Nephron progenitor cell (in vitro differentiated cells): Measurements from ENCODE around the gene IWS1.
A peak's percentile ranks its signal among the peaks of the same experiment; 100 is the strongest.

Source experiments
- DNase-seq: peaks from one replicate; pipeline ENCODE4 v3.0.0; 2021
- H3K27ac Mint-ChIP-seq: 2 replicates; pipeline ENCODE4 v1.8.0; 2021; ENCODE audit warnings: mild to moderate bottlenecking, moderate library complexity, mixed read lengths
- H3K27me3 Mint-ChIP-seq: 2 replicates; pipeline ENCODE4 v1.8.0; 2021; ENCODE audit warnings: mild to moderate bottlenecking, low read depth, mixed read lengths; ENCODE audit not compliant: poor library complexity
- H3K36me3 Mint-ChIP-seq: 2 replicates; pipeline ENCODE4 v1.8.0; 2021; ENCODE audit warnings: low read depth, mixed read lengths
- H3K4me1 Mint-ChIP-seq: 2 replicates; pipeline ENCODE4 v1.8.0; 2021; ENCODE audit warnings: mixed read lengths
- H3K4me3 Mint-ChIP-seq: 2 replicates; pipeline ENCODE4 v1.8.0; 2021; ENCODE audit warnings: mild to moderate bottlenecking, moderate library complexity, mixed read lengths
- H3K9me3 Mint-ChIP-seq: 2 replicates; pipeline ENCODE4 v1.8.0; 2021; ENCODE audit warnings: mild to moderate bottlenecking, moderate library complexity, mixed read lengths
- CTCF ChIP-seq: fragments of 200-600 bp; sonication (generic); IDR thresholded peaks from 2 replicates; pipeline ENCODE4 v1.5.0; 2021; ENCODE audit warnings: antibody characterized with exemption

Gene IWS1

GRCh38 chr2:127463155-127463991 lies 62.9 kb downstream of the IWS1 start:
- Mint-ChIP-seq H3K9me3 (no peaks in the 10 kb centered on the region), H3K4me3 (no peak overlapping the region), H3K27ac (peak overlapping the region; percentile 42), H3K4me1 (peaks cover 28% of the 10 kb centered on the region), H3K27me3 (no peaks in the 10 kb centered on the region), H3K36me3 (peaks cover 5% of the 10 kb centered on the region)
- peak; percentile 61 for DNase-seq
- TF ChIP-seq CTCF = no peak

GRCh38 chr2:127462461-127462860 lies 63.8 kb downstream of the IWS1 start:
- no peak for TF ChIP-seq CTCF
- H3K9me3 Mint-ChIP-seq = no peaks in the 10 kb centered on the region
- H3K4me3 Mint-ChIP-seq = no peak overlapping the region
- no peak for DNase-seq
- H3K4me1 Mint-ChIP-seq = peaks cover 28% of the 10 kb centered on the region
- peak overlapping the region; percentile 46 for H3K27ac Mint-ChIP-seq
- H3K36me3 Mint-ChIP-seq = no peaks in the 10 kb centered on the region
- no peaks in the 10 kb centered on the region for H3K27me3 Mint-ChIP-seq

- peaks cover 9% of the 10 kb centered on the region for H3K36me3 Mint-ChIP-seq
- no peak for DNase-seq
- peaks cover 4% of the 10 kb centered on the region for H3K27me3 Mint-ChIP-seq
- no peak overlapping the region for H3K27ac Mint-ChIP-seq
- no peak overlapping the region for H3K4me3 Mint-ChIP-seq
- H3K4me1 Mint-ChIP-seq = peaks cover 29% of the 10 kb centered on the region
- TF ChIP-seq CTCF = no peak
- H3K9me3 Mint-ChIP-seq = no peaks in the 10 kb centered on the region
These were observed 69.3 kb downstream of the IWS1 start for GRCh38 chr2:127456960-127457359.

- Mint-ChIP-seq H3K4me1 (peaks cover 33% of the 10 kb centered on the region), H3K9me3 (no peaks in the 10 kb centered on the region), H3K27me3 (peaks cover 4% of the 10 kb centered on the region), H3K4me3 (no peak overlapping the region), H3K27ac (peak overlapping the region; percentile 35), H3K36me3 (peaks cover 9% of the 10 kb centered on the region)
- DNase-seq = no peak
- TF ChIP-seq CTCF = no peak
These were observed 70.5 kb downstream of the IWS1 start for GRCh38 chr2:127455566-127456493.

- peaks cover 4% of the 10 kb centered on the region for H3K27me3 Mint-ChIP-seq
- peaks cover 9% of the 10 kb centered on the region for H3K36me3 Mint-ChIP-seq
- no peak overlapping the region for H3K27ac Mint-ChIP-seq
- no peak overlapping the region for H3K4me3 Mint-ChIP-seq
- H3K9me3 Mint-ChIP-seq = no peaks in the 10 kb centered on the region
- H3K4me1 Mint-ChIP-seq = peaks cover 40% of the 10 kb centered on the region
- no peak for TF ChIP-seq CTCF
- DNase-seq = no peak
These were observed 71.4 kb downstream of the IWS1 start for GRCh38 chr2:127454595-127455565.
